ENCODE measurements around the gene POP4. TPM values are rescaled to one million over a fixed set of nuclear protein-coding genes. Genes with fewer than 3 reads are reported as not detected.

POP4 gene
- total RNA-seq, 1 donor from 2014 or later, result 52.7 TPM

DNA sequence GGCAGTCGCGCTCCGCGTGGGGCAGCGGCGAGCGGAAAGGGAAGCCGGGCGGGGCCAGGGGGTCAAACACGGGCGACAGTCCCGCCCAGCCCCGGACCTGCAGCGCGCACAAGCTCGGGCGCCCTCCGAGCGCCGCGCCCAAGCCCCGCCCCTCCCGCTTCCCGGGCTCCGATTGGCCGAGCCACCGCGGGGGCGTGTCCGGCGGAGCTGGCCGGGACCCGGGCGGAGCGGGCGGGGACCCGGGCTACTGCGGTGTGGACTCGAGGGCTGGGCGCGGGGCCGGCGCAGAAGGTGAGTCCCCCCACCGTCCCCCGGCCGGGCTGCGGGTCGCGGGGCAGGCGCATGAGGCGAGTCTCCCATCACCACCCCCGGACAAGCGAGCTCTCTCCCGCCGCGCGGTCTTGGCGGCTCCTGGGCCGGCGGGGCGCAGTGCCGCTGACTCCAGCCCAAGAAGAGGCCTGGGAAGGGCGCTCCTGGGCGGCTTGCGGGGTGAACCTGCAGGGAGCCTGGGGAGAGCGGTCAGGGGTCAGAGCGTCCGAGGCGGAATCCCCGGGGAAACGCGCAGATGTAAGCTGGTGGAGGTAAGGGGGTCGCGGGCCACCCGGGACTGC lies 59.2 kb downstream of the POP4 start, which contains the start of gene PLEKHF1:
Gene PLEKHF1, plus strand, starts transcription at position 247 of the 611 bp plus-strand sequence. CDS start 8,379 bp downstream, outside the sequence.
- peak; percentile 92 for DNase-seq (ENCODE audit: low spot score, unreplicated experiment)
- Mint-ChIP-seq H3K4me1 (ENCODE audit: low read depth) (peaks cover 29% of the 10 kb centered on the region), H3K27me3 (peaks cover 4% of the 10 kb centered on the region), H3K36me3 (ENCODE audit: insufficient read depth) (peaks cover 4% of the 10 kb centered on the region), H3K9me3 (ENCODE audit: low read depth) (no peaks in the 10 kb centered on the region), H3K27ac (peak within 1 kb of the TSS; percentile 82), H3K4me3 (ENCODE audit: low read depth) (peak within 1 kb of the TSS; percentile 74)
- TF ChIP-seq, protein P1, sequence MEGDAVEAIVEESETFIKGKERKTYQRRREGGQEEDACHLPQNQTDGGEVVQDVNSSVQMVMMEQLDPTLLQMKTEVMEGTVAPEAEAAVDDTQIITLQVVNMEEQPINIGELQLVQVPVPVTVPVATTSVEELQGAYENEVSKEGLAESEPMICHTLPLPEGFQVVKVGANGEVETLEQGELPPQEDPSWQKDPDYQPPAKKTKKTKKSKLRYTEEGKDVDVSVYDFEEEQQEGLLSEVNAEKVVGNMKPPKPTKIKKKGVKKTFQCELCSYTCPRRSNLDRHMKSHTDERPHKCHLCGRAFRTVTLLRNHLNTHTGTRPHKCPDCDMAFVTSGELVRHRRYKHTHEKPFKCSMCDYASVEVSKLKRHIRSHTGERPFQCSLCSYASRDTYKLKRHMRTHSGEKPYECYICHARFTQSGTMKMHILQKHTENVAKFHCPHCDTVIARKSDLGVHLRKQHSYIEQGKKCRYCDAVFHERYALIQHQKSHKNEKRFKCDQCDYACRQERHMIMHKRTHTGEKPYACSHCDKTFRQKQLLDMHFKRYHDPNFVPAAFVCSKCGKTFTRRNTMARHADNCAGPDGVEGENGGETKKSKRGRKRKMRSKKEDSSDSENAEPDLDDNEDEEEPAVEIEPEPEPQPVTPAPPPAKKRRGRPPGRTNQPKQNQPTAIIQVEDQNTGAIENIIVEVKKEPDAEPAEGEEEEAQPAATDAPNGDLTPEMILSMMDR (IDR thresholded peaks at IDR 0.05; ENCODE audit: unreplicated experiment), result no peak

DNA sequence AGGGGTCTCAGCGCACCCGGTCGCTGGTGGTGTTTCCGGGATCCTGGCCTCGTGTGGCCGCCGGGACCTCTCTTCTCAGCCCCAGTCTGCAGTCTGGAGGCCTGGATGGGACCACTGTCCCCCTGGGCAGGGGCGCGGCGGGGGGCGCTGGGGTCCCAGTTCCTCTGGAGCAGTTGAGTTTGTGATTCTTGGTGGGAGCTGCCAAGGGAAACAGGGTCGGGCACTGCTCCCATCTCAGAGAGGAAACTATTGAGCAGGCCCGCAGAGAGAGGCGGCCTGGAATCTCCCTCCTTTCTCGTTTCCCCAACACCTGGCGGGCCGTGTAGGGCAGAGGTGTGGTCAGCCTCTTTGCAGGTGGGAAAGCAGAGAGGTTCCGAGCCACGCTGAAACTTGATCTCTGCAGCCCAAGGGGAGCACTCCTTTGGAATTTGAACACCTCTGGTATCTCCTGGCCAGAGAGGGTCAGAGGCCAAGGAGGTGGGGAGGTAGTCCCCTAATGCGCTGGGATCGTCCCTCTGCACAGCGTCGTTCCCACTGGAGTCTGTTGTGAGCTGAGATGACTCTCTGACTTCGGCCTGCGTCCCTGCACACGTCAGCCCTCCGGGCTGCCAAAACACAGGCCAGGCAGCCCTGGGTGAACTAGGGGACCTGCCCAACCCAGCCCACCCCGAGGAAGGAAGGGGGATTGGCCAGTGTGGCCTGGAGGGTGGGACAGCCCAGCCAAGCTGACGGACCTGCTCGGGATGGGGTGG lies 59.9 kb downstream of the POP4 start:
- peak overlapping the region; percentile 82 for H3K27ac Mint-ChIP-seq
- TF ChIP-seq, protein P1 (IDR thresholded peaks at IDR 0.05; ENCODE audit: unreplicated experiment), result no peak
- H3K4me1 Mint-ChIP-seq (ENCODE audit: low read depth), result peaks cover 30% of the 10 kb centered on the region
- no peak for DNase-seq (ENCODE audit: low spot score, unreplicated experiment)
- H3K27me3 Mint-ChIP-seq, result peaks cover 4% of the 10 kb centered on the region
- peak overlapping the region; percentile 74 for H3K4me3 Mint-ChIP-seq (ENCODE audit: low read depth)
- no peaks in the 10 kb centered on the region for H3K9me3 Mint-ChIP-seq (ENCODE audit: low read depth)
- peaks cover 4% of the 10 kb centered on the region for H3K36me3 Mint-ChIP-seq (ENCODE audit: insufficient read depth)

Other genes starting within 250 kb of the POP4 start
- not detected in 2 replicates for gene VSTM2B, start 80.3 kb upstream of the POP4 start, total RNA-seq
- 7.9 and 9.6 TPM in 2 replicates for gene PLEKHF1, start 59.2 kb downstream of the POP4 start, total RNA-seq
- gene C19orf12, start 109.0 kb downstream of the POP4 start, total RNA-seq, result 35.2 and 37.6 TPM in 2 replicates
- 16.5 and 18.4 TPM in 2 replicates for gene CCNE1, start 205.7 kb downstream of the POP4 start, total RNA-seq

Data from progenitor cell of endocrine pancreas (in vitro differentiated cells).